Measurements from ENCODE around the gene AMIGO1.

Gene AMIGO1, protein sequence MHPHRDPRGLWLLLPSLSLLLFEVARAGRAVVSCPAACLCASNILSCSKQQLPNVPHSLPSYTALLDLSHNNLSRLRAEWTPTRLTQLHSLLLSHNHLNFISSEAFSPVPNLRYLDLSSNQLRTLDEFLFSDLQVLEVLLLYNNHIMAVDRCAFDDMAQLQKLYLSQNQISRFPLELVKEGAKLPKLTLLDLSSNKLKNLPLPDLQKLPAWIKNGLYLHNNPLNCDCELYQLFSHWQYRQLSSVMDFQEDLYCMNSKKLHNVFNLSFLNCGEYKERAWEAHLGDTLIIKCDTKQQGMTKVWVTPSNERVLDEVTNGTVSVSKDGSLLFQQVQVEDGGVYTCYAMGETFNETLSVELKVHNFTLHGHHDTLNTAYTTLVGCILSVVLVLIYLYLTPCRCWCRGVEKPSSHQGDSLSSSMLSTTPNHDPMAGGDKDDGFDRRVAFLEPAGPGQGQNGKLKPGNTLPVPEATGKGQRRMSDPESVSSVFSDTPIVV

DNA sequence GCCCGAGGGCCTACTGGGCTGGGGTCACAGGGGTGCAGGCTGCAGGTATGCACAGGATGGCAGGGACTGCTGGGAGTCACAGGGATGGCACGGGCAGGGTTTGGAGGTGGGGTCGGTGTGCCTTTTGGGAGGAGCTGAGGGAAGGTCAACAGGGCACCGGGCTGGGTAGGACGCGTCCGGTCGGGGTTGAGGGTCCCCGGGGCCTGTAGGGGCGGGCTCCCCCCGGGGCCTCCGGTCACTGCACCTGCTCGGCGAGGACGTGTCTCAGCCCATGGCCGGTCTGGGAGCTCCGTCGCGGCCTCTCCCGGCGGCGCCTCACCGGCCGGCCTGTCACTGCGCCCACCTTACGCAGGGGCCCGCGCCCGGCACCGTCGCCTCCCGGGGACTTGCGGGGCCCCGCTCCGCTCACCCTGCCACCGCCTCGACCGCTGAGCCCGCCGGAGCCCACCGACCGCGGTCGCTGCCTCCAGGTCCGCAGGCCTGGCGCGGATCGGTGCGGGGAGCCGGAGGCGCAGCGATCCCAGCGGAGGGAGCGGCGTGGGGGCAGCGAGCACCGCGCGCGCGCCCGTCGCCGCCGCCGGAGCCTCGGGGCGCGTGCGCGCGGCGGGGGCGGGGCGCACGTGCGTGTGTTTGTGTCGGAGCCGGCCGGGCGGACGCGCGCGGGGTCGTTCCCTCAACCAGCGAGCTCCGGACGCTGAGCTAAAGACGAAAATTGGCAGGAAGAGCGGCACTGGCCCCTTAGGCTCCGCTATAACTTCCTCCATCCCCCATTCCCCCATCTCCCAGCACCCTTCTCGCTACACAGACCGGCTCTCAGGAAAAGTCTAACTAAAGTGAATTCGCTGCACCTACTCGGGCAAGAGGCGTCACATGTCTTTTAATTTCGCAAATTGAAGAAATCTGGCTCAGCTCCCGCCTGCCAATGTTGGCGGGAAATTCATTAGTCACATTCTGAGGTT, at the start of gene AMIGO1:
AMIGO1 (minus strand) TSS at position 552 of the 959 bp plus-strand sequence. CDS start 815 bp downstream, outside the sequence.
- DNase-seq (ENCODE audit: low read depth in 2 of 2) = peak in 1 of 2 donors; percentile 41

DNA sequence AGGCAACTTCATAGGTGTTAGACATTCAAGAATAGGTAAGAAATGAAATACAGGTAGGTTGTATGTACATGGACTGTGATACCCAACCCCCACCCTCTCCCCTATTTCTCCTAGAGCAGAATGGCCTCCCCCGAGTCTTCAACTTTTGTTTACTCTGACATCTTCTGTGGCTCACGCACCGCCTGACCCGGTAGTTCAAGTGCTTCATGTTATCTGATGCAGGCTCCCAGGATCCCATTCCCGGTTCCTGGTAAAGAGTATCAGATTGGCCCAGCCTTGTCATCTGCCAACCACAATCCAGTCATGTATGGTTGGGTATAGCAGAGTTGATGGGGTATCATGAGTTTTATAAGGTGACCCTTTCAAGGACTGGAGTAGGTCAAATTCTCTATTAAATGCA, 48.0 kb upstream of the AMIGO1 start:
- DNase-seq (ENCODE audit: low read depth in 2 of 2) = no peak

DNA sequence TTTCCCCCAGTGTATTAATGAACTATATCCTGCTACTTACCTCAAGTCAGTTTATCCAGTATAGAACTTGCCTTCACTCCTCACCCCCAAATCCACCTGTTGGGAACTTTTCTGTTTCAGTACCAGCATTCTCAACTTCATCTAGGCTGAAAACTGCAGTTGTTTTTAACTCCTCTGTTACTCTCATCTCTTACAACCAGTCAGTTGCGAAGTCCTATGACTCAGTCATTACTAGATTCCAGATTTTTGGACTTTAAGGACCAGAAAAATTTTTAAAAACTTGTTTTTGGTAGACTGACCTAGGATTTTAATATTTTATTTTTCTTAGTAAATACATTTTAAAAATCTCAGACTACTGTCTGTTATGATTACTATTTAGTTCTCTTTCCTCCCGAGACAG, 47.0 kb upstream of the AMIGO1 start:
- DNase-seq (ENCODE audit: low read depth in 2 of 2) = no peak

DNA sequence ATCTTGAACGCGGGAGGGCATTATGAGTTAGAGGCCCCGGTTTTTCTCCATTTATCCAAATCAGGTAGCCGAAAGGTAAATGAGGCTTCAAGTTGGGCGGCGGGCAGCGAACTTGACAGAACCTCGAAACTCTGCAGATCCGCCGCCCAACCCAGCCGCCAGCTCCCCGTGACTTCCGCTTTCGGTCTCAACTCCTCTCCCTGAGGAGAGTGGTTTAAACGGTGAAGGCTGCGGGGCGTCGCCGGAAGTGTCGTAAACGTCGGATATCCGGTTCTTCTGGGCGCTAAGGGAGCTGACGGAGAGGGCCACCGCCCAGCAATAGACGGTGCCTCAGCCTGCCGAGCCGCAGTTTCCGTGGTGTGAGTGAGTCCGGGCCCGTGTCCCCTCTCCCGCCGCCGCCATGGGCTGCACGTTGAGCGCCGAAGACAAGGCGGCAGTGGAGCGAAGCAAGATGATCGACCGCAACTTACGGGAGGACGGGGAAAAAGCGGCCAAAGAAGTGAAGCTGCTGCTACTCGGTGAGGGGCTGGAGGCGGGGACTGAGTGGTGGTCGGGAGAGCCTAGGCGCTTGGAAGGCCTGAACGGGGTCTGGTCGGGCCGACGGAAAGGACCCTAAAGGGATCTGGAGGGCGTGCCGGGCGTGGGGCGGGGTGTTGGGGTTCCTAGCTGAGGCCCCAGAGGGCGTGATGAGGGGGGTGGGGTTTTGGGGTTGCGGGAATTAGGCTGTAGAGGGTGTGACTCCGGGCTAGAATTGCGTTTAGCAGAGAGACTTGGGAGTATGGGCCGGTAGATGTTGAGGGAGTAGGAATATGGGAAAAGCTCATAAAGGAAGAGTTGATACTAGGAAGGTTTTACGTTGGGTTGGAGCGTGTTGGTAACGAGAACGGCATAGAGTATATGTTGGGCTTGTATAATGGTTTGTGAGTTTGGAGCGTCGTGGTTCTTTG, 39.1 kb upstream of the AMIGO1 start, which contains the start of gene GNAI3:
GNAI3 (plus strand) TSS at position 295 of the 947 bp plus-strand sequence; CDS start at position 401, 106 bp downstream.
- peak; percentile 86 to 93 for DNase-seq (ENCODE audit: low read depth in 2 of 2)

DNA sequence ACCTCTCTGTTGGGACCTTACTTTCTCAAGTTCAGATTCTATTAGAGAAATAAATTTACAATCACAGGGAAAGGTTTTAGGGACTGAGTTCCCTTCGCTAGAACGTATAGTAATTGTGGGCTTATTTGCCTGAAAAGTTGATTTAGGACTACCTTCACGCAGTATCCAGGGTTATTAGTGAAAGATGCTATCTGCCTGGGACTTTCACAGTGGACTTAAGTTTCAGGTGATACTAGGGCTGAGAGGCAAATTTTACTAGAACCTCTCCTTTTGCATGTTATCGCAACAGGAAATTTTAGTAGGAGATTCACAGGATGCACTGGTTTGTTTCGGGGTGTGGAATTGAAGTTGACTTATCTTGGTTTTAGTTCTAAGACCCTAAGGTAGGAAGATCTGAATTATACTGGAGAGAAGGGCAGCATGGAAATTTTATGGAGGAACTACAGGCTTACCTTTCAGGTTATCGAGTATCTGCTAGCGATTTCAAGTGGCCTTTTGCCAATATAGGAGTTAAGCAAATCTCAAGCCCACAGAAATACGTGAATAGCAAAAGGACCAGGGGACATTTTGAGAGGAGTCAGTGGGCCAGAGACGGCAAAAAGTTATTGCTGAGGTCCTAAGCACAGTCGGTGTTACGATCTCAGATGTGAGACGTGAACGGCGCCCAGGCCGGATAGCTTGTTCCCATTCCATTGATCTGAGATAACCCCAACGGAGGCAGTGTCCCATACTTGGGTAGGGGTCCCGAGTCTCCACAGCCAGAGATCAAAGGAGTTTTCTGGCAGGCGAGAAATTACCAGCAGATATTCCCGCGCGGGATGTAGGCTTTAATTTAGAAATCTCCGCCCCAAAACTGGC, 38.2 kb upstream of the AMIGO1 start:
- no peak for DNase-seq (ENCODE audit: low read depth in 2 of 2)

DNA sequence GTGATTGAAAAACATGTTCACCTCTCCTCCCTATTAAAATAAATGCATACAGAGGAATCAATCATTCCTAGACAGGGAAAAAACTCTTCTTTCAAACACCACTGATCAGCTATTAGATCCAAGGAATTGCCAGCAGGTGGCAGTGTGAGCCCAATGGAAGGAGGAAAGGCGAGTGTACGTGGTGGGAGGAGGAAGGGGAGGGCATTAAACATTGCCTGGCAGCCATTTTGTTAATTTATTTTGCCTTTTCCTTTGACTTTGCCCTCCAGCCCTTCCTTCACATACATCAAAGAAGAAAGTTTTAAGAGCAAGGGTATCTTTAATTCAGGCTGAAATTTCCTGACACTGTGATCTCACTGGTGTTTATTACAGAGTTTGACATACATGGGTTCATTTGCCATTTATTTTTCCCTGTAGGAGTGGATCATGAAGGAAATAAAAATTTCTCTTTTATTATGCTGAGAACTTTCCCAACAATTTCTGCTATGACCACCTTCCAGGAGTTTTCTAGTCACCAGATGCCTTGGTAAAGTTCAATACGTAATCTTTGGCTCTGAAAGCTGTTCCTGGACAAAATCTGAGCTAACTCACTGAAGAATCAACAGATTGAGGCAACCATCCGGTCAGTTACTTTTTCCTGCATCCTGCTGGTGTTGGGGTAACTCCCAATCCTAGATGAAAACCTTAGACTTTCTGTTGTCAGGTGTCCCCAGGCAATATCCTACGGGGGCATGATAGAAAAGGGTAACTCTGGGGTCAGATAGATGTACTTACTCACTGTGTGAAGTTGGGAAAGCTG, 37.0 kb upstream of the AMIGO1 start:
- DNase-seq (ENCODE audit: low read depth in 2 of 2) = peak; percentile 54 to 82

DNA sequence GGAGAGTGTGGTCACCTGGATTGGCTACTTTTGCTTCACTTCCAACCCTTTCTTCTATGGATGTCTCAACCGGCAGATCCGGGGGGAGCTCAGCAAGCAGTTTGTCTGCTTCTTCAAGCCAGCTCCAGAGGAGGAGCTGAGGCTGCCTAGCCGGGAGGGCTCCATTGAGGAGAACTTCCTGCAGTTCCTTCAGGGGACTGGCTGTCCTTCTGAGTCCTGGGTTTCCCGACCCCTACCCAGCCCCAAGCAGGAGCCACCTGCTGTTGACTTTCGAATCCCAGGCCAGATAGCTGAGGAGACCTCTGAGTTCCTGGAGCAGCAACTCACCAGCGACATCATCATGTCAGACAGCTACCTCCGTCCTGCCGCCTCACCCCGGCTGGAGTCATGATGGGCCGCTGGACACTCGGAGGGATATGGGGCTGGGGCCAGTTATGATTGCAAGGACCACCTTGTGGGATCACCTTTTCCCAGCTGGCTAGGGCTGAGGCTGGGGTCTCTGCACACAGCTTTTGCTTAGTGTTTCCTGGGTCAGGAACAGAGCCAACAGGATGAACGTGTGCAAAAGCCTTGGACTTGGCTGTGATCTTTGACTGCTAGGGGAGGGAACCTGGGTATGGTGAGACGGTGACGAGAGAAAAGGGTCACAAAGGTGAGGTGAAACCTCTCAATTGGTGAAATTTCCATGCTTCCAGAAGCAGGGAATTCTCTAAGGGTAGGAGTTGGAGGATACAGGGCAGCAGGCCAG, 34.6 kb upstream of the AMIGO1 start:
- no peak for DNase-seq (ENCODE audit: low read depth in 2 of 2)

DNA sequence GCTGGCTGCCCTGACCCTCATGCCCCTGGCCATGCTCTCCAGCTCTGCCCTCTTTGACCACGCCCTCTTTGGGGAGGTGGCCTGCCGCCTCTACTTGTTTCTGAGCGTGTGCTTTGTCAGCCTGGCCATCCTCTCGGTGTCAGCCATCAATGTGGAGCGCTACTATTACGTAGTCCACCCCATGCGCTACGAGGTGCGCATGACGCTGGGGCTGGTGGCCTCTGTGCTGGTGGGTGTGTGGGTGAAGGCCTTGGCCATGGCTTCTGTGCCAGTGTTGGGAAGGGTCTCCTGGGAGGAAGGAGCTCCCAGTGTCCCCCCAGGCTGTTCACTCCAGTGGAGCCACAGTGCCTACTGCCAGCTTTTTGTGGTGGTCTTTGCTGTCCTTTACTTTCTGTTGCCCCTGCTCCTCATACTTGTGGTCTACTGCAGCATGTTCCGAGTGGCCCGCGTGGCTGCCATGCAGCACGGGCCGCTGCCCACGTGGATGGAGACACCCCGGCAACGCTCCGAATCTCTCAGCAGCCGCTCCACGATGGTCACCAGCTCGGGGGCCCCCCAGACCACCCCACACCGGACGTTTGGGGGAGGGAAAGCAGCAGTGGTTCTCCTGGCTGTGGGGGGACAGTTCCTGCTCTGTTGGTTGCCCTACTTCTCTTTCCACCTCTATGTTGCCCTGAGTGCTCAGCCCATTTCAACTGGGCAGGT, 33.9 kb upstream of the AMIGO1 start:
- no peak for DNase-seq (ENCODE audit: low read depth in 2 of 2)

DNA sequence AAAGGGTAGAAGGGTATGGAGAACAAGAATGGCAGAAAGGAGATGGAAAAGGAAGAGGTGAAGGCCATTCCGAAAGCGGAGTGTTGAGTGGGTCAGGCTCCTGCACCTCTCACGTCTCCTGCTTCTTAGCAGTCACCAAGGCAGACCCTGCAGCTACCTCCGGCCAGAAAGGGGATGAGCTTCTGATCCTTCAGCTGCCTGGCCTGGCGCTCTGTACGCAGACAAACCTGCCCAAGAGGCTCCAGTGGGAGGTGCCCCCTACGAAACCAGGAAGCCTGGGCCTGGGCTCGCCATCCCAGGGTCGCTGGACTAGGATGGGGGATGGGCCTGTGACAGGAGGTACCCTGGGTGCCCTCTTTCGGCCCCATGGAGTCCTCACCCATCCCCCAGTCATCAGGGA, 33.1 kb upstream of the AMIGO1 start:
- no peak for DNase-seq (ENCODE audit: low read depth in 2 of 2)

DNA sequence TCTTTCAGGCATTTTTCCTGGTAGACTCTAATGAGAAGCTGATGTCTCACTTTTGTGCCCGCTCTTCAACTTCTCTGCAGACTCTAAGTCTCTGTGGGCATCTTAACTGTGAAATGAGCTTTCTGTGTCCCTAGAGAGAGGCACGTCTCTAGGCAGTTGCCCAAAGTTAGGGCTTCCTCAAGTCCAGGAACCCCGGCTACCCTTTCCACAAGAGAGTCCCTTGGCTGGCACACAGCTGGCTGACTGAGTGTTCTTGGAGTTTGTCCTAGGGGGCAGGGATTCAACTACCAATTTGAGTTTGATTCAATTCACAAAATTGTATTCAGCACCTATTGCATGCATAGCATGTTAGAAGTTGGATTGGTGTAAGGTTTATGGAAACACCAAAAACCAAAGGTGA, 31.6 kb upstream of the AMIGO1 start:
- no peak for DNase-seq (ENCODE audit: low read depth in 2 of 2)

DNA sequence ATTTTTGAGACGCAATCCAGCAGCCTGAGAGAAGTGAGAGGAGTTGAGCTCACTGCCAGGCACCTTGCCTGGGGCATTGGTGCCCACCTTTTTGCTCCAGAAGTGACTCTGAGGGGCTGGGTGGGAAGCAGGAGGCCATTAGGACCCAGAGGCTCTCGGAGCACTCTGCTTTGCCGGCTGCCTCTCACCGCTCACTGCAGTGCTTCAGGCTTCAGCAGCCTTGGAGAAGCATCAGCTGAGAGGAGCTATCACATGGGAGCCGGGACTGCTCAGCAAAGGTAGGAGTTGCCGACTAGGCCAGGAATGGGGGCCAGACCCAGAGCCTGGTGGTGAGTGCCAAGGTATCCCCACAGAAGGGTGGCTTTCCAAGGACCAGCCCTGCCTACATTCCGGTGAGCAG, 30.1 kb upstream of the AMIGO1 start, which contains the start of gene GPR61:
GPR61 (plus strand) TSS at position 197 of the 400 bp plus-strand sequence. CDS start 3,151 bp downstream, outside the sequence.
- DNase-seq (ENCODE audit: low read depth in 2 of 2) = no peak

DNA sequence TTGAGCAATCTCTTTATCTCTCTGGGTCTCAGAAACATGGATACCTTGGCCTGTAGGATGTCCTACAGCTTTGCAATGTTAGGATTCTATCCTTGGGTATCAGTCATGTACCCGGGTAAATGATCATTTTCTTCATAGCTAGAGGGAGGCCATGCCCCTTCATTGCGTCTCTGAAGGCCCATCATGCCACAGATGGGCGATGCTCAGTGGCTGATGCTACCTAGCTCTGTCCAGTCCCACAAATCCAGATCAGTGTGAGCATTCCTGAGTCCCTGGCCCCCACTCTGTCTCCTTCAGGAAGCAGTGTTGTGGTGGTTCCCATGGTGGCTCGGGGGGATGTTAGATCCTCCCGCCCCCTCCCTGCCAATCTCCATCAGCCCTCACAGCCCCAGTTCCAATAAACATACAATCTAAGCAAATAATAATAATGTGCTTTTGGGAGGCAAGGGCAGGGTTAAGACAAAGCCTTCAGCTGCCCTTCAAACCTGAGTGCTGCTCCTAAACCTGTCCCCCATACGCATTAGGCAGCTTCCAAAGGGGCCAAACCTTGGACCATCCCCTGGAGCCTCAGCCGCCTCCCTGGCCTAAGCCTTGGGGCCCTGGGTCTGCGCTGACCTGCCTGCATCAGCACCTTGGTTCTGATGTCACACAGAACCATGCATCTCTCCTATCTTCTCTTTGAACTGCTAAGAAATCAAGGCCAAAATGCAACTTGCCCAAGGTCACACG, 29.5 kb upstream of the AMIGO1 start:
- no peak for DNase-seq (ENCODE audit: low read depth in 2 of 2)

DNA sequence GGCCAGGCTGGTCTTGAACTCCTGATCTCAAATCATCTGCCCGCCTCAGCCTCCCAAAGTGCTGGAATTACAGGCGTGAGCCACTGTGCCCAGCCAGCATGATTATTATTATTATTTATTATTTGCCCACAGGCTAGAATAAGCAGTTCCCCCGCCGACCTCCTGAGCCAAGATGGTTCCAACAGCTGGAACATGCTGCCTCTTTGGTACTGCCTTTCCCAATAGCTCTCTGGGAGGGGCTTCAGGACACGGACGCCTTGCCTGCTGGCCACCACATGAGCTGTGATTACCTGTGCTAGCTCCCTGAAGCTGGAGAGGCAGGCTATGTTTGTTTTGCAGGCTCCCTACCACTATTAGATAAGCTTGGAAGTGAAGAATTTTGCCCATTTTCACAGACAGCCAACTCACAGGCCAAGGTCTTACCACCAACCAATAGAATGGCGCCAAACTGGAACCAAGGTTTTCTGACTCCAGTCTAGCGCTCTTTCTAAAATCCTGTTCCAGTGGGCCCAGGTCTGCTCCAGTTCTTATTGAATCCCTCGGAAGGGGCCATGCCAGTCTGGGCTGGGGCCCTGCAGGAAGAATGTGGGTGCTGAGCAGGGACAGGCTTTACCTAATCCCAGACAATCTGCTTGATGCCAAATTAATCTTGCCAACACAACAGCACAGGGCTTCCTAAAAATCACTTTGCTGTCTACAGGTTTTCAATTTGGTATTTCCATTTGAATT, 28.1 kb upstream of the AMIGO1 start:
- DNase-seq (ENCODE audit: low read depth in 2 of 2) = no peak

DNA sequence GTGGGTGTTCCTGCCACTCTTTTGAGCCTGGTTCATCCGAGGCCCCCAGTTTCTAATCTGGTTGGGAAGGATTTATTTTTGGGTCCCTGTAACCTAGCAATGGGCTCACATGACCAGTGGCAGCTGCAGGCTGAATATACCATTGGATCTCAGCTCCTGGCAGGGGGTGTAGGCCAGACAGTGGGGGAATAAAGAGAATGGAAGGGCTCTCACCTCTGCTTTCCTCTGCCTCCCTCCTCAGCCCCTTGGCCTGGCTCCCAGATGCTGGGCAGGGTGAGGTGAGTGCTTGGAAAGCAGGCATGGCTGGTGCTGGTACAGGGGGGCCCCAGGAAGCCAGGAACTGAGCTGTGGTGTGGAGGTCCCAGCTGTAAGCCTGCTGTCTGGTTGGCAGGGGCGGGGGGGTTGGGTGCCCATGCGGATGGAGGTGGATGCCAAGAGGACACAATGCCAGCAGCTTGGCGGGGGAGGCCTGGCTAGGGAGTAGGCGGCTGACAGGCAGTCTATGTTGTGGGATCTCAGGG, 26.5 kb upstream of the AMIGO1 start:
- DNase-seq (ENCODE audit: low read depth in 2 of 2) = no peak

DNA sequence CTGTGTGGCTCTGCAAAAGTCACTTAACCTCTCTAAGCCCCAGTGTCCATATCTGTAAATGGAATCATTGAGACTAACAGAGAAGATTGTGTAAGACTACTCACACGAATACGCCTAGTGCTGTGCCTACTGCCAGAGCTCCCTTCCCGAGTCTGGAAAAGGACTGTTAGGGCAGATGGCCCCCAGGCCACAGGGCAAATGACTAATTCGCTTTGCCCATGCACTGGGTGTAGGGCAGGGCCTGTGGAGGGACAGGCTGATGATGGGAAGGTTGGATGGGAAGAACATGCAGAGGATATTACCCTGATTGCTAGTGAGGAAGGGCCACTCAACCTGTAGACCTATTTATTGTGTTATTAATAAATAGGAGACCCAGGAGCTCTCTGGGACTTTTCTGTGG, 26.0 kb upstream of the AMIGO1 start:
- DNase-seq (ENCODE audit: low read depth in 2 of 2) = no peak

DNA sequence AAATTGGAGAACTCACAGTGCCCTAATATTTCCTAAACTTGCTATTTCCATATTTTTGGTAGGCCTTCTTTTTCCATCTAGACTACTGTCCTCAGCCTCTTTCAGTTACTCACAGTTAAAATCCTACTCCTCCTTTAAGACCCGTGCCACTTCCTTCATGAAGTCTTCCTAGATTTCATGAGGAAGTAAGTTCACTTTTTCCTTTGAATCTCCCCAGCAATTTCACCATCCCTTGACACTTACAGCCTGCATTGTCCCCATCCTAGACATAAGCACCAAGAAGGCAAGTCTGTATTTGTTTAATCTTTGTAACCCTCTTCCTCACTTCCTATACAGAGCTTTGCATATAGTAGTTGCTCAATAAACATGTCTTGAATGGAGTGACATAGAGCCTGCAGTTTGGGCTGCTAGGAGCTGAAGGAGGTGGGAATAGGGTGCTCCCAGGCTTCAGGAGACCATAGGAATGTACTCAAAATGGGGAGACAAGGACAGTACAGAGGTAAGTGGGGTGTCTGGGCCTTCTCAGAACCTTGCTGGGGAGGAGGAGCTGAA, 24.9 kb upstream of the AMIGO1 start:
- no peak for DNase-seq (ENCODE audit: low read depth in 2 of 2)
